KMS-11 (cell line): ENCODE data around the gene EPHA8.

Experiments used
- H2AFZ ChIP-seq: fragments of 200-600 bp; sonication (generic); 2 replicates; pipeline ENCODE4 v1.6.1; 2016; ENCODE audit warnings: antibody characterized with exemption, mixed run types, low read depth
- H3K27ac ChIP-seq: fragments of 200-600 bp; sonication (generic); 2 replicates; pipeline ENCODE4 v1.6.1; 2016; ENCODE audit warnings: mild to moderate bottlenecking, mixed run types
- H3K27me3 ChIP-seq: fragments of 200-600 bp; sonication (generic); 2 replicates; pipeline ENCODE4 v1.6.1; 2017; ENCODE audit warnings: mild to moderate bottlenecking, low read depth, mixed run types, moderate library complexity; ENCODE audit not compliant: insufficient read depth
- H3K36me3 ChIP-seq: fragments of 200-600 bp; sonication (generic); 2 replicates; pipeline ENCODE4 v1.6.1; 2017; ENCODE audit warnings: mild to moderate bottlenecking, mixed run types; ENCODE audit not compliant: insufficient read depth
- H3K4me1 ChIP-seq: fragments of 200-600 bp; sonication (generic); 2 replicates; pipeline ENCODE4 v1.6.1; 2016; ENCODE audit warnings: mild to moderate bottlenecking, low read depth, mixed run types; ENCODE audit not compliant: poor library complexity, severe bottlenecking
- H3K4me2 ChIP-seq: fragments of 200-600 bp; sonication (generic); 2 replicates; pipeline ENCODE4 v1.7.0; 2016; ENCODE audit warnings: mild to moderate bottlenecking, mixed run types
- H3K4me3 ChIP-seq: fragments of 200-600 bp; sonication (generic); IDR thresholded peaks from 2 replicates; pipeline ENCODE4 v1.6.1; 2017; ENCODE audit warnings: low read depth, low read length, mixed read lengths; ENCODE audit not compliant: insufficient read depth
- H3K79me2 ChIP-seq: fragments of 200-600 bp; sonication (generic); 2 replicates; pipeline ENCODE4 v1.6.1; 2016; ENCODE audit warnings: low read depth, mixed run types; ENCODE audit not compliant: insufficient read depth
- H3K9ac ChIP-seq: fragments of 200-600 bp; sonication (generic); 2 replicates; pipeline ENCODE4 v1.6.1; 2016; ENCODE audit warnings: mild to moderate bottlenecking, mixed run types
- H4K20me1 ChIP-seq: fragments of 200-600 bp; sonication (generic); 2 replicates; pipeline ENCODE4 v1.6.1; 2016; ENCODE audit warnings: mild to moderate bottlenecking, mixed run types; ENCODE audit not compliant: insufficient read depth
- CTCF ChIP-seq: fragments of 200-600 bp; sonication (generic); conservative IDR thresholded peaks from 2 replicates; pipeline ENCODE4 v1.6.1; 2017; ENCODE audit warnings: low read depth, mild to moderate bottlenecking, antibody characterized with exemption, low read length, moderate library complexity, mixed read lengths

Gene EPHA8

GRCh38 chr1:22626237-22627157 is 63.2 kb downstream of the EPHA8 start:
- no peak for TF ChIP-seq CTCF
- H2AFZ ChIP-seq, result no peak overlapping the region
- H3K27ac ChIP-seq, result no peak overlapping the region
- H3K4me1 ChIP-seq, result no peaks in the 10 kb centered on the region
- peaks cover 84% of the 10 kb centered on the region for H3K27me3 ChIP-seq
- H3K36me3 ChIP-seq, result no peaks in the 10 kb centered on the region
- no peak overlapping the region for H3K9ac ChIP-seq
- no peaks in the 10 kb centered on the region for H3K79me2 ChIP-seq
- no peak overlapping the region for H3K4me2 ChIP-seq
- no peaks in the 10 kb centered on the region for H4K20me1 ChIP-seq
- no peak overlapping the region for H3K4me3 ChIP-seq

- no peaks in the 10 kb centered on the region for H4K20me1 ChIP-seq
- no peaks in the 10 kb centered on the region for H3K4me1 ChIP-seq
- H2AFZ ChIP-seq, result no peak overlapping the region
- H3K79me2 ChIP-seq, result no peaks in the 10 kb centered on the region
- TF ChIP-seq CTCF, result no peak
- peaks cover 85% of the 10 kb centered on the region for H3K27me3 ChIP-seq
- no peak overlapping the region for H3K4me3 ChIP-seq
- no peak overlapping the region for H3K9ac ChIP-seq
- H3K4me2 ChIP-seq, result no peak overlapping the region
- no peak overlapping the region for H3K27ac ChIP-seq
- H3K36me3 ChIP-seq, result no peaks in the 10 kb centered on the region
Measured at GRCh38 chr1:22627331-22627730, 64.0 kb downstream of the EPHA8 start.

- no peak overlapping the region for H3K4me2 ChIP-seq
- no peak overlapping the region for H3K27ac ChIP-seq
- H3K27me3 ChIP-seq, result peaks cover 83% of the 10 kb centered on the region
- H3K4me1 ChIP-seq, result no peaks in the 10 kb centered on the region
- no peak overlapping the region for H3K9ac ChIP-seq
- no peaks in the 10 kb centered on the region for H3K79me2 ChIP-seq
- H3K4me3 ChIP-seq, result no peak overlapping the region
- H3K36me3 ChIP-seq, result no peaks in the 10 kb centered on the region
- H2AFZ ChIP-seq, result no peak overlapping the region
- no peak for TF ChIP-seq CTCF
- no peaks in the 10 kb centered on the region for H4K20me1 ChIP-seq
Measured at GRCh38 chr1:22628698-22629444, 65.6 kb downstream of the EPHA8 start.

GRCh38 chr1:22629886-22630285 is 66.6 kb downstream of the EPHA8 start:
- H3K27ac ChIP-seq, result no peak overlapping the region
- no peaks in the 10 kb centered on the region for H4K20me1 ChIP-seq
- no peak overlapping the region for H3K9ac ChIP-seq
- no peak for TF ChIP-seq CTCF
- H3K36me3 ChIP-seq, result no peaks in the 10 kb centered on the region
- no peaks in the 10 kb centered on the region for H3K79me2 ChIP-seq
- H3K27me3 ChIP-seq, result peaks cover 73% of the 10 kb centered on the region
- no peak overlapping the region for H2AFZ ChIP-seq
- H3K4me3 ChIP-seq, result no peak overlapping the region
- no peaks in the 10 kb centered on the region for H3K4me1 ChIP-seq
- H3K4me2 ChIP-seq, result no peak overlapping the region
